ENCODE results near the gene METAP2.

METAP2 gene

DNA sequence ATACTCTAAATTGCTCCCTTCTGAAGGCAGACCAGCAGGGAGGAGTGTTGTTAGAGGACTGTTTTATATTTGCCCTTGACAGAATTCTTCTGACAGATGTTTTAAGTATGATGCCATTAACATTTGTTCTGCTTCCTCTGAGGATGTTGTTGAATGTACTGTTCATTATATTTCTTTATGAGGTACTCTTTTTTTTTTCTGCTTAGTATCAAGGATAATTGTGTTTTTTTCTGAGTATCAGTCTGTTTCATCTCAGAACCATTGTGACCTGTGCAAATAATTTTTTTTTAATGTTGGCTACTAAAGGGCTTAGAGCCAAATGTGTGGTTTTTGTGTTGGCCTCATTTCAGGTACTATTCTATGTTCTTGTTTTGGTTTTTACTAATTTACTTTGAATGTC is 10.6 kb downstream of the METAP2 start:
- peaks cover 12% of the 10 kb centered on the region for H3K4me1 Mint-ChIP-seq
- no peak overlapping the region for H3K4me3 Mint-ChIP-seq
- H3K9me3 Mint-ChIP-seq = no peaks in the 10 kb centered on the region
- no peak overlapping the region for H3K27ac Mint-ChIP-seq
- TF ChIP-seq CTCF (IDR thresholded peaks at IDR 0.05; ENCODE audit: unreplicated experiment in 3 of 3) = no peak
- peaks cover 67% of the 10 kb centered on the region for H3K36me3 Mint-ChIP-seq (ENCODE audit: low read depth)
- H3K27me3 Mint-ChIP-seq (ENCODE audit: low read depth) = no peaks in the 10 kb centered on the region

DNA sequence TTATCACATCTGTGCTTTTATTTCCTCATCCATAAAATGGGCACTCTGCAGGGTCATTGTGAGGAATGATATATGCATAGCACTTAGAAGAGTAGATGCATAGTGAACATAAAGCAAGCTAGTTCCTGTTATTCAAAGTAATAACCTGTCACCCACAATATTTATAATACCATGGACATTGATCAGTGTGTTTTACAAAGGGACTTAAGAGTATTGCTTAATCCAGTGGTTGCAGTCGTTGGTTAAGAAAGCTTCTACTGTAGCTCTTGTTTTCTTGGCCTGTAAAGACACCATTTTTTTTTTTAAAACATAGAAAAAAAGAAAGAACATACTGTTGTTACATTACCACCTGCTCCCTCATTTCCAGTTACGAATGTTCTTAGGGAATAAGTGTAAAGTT is 13.1 kb downstream of the METAP2 start:
- Mint-ChIP-seq H3K27me3 (ENCODE audit: low read depth) (no peaks in the 10 kb centered on the region), H3K4me3 (no peak overlapping the region), H3K36me3 (ENCODE audit: low read depth) (peaks cover 68% of the 10 kb centered on the region), H3K9me3 (no peaks in the 10 kb centered on the region), H3K27ac (no peak overlapping the region), H3K4me1 (no peaks in the 10 kb centered on the region)
- no peak for TF ChIP-seq CTCF (IDR thresholded peaks at IDR 0.05; ENCODE audit: unreplicated experiment in 3 of 3)

GRCh38 chr12:95492462-95492861 is 18.5 kb downstream of the METAP2 start:
- Mint-ChIP-seq H3K4me1 (no peaks in the 10 kb centered on the region), H3K27ac (no peak overlapping the region), H3K4me3 (no peak overlapping the region), H3K27me3 (ENCODE audit: low read depth) (no peaks in the 10 kb centered on the region), H3K36me3 (ENCODE audit: low read depth) (peaks cover 71% of the 10 kb centered on the region), H3K9me3 (peaks cover 2% of the 10 kb centered on the region)
- no peak for TF ChIP-seq CTCF (IDR thresholded peaks at IDR 0.05; ENCODE audit: unreplicated experiment in 3 of 3)

GRCh38 chr12:95494888-95495287 is 20.9 kb downstream of the METAP2 start:
- Mint-ChIP-seq H3K27me3 (ENCODE audit: low read depth) (no peaks in the 10 kb centered on the region), H3K4me1 (no peaks in the 10 kb centered on the region), H3K4me3 (no peak overlapping the region), H3K27ac (no peak overlapping the region), H3K9me3 (peaks cover 15% of the 10 kb centered on the region), H3K36me3 (ENCODE audit: low read depth) (peaks cover 77% of the 10 kb centered on the region)
- TF ChIP-seq CTCF (IDR thresholded peaks at IDR 0.05; ENCODE audit: unreplicated experiment in 3 of 3) = no peak

DNA sequence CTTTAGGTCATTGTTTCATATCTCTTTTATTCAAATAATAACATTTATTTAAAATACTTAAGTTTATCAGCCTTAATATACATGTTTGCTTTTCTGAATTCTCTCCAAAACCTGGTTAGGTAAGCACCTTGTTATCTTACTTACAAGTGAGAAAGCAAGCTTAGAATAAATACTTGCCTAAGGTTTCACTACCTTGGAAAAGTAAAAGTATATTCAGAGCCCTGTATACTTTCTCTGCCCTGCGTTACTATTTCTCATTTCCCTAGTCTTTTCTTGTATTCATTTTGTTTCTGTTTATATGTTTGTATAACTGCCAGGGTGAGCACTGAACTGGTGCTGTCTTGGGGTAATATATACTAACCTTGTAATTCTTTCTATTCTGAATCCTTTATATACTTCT is 21.5 kb downstream of the METAP2 start:
- no peak overlapping the region for H3K27ac Mint-ChIP-seq
- peaks cover 77% of the 10 kb centered on the region for H3K36me3 Mint-ChIP-seq (ENCODE audit: low read depth)
- H3K9me3 Mint-ChIP-seq = peaks cover 17% of the 10 kb centered on the region
- no peak overlapping the region for H3K4me3 Mint-ChIP-seq
- H3K4me1 Mint-ChIP-seq = no peaks in the 10 kb centered on the region
- no peaks in the 10 kb centered on the region for H3K27me3 Mint-ChIP-seq (ENCODE audit: low read depth)
- no peak for TF ChIP-seq CTCF (IDR thresholded peaks at IDR 0.05; ENCODE audit: unreplicated experiment in 3 of 3)

DNA sequence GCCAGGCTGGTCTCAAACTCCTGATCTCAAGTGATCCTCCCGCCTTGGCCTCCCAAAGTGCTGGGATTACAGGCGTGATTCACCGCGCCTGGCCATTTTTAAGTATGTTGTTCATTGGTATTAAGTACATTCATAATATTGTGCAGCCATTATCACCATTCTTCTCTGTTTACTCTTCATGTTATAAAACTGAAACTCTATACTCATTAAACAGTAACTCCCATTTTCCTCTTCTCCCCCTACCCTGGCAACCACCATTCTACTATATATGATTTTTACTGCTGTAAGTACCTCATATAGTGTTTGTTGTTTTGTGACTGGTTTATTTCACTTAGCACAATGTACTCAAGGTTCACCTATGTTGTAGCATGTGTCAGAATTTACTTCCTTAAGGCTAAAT is 23.1 kb downstream of the METAP2 start:
- Mint-ChIP-seq H3K27me3 (ENCODE audit: low read depth) (no peaks in the 10 kb centered on the region), H3K4me3 (no peak overlapping the region), H3K9me3 (peaks cover 20% of the 10 kb centered on the region), H3K4me1 (no peaks in the 10 kb centered on the region), H3K27ac (no peak overlapping the region), H3K36me3 (ENCODE audit: low read depth) (peaks cover 68% of the 10 kb centered on the region)
- no peak for TF ChIP-seq CTCF (IDR thresholded peaks at IDR 0.05; ENCODE audit: unreplicated experiment in 3 of 3)
